ENCODE data around the gene KLF5. TPM values are rescaled to one million over a fixed set of nuclear protein-coding genes. Genes with fewer than 3 reads are reported as not detected.

KLF5 gene
- total and polyA plus RNA-seq, 4 experiments from 2014 or later = 0.83 to 5.4 (median 4.2) TPM

GRCh38 chr13:73065036-73065435, 6.2 kb downstream of the KLF5 start:
- Mint-ChIP-seq H3K4me1 (peaks cover 4 to 16% (median 9%) of the 10 kb centered on the region in 4 donors), H3K9me3 (no peaks in the 10 kb centered on the region), H3K27me3 (no peaks in the 10 kb centered on the region), H3K4me3 (no peak overlapping the region), H3K27ac (no peak overlapping the region), H3K36me3 (peaks cover 0 to 3% of the 10 kb centered on the region in 2 donors)
- H3K27ac ChIP-seq (ENCODE audit: low read depth, low read length) = no peak overlapping the region
- no peaks in the 10 kb centered on the region for H3K36me3 ChIP-seq (ENCODE audit: insufficient read depth, low read length)
- DNase-seq = no peak
- no peaks in the 10 kb centered on the region for H3K27me3 ChIP-seq (ENCODE audit: insufficient read depth, low read length)
- no peaks in the 10 kb centered on the region for H3K9me3 ChIP-seq (ENCODE audit: control insufficient read depth in 1 of 2, low read length in 2 of 2)
- POLR2A ChIA-PET (ENCODE audit: partially characterized antibody) = no interaction called here
- H3K4me1 ChIP-seq (ENCODE audit: insufficient read depth, low read length) = peaks cover 8% of the 10 kb centered on the region
- no peak overlapping the region for H3K4me3 ChIP-seq (ENCODE audit: low read length in 2 of 2)
- CTCF ChIA-PET (ENCODE audit: partially characterized antibody) = no interaction called here
- intact Hi-C loops (cut with micrococcal nuclease) = no loop called here

- Mint-ChIP-seq H3K27me3 (no peaks in the 10 kb centered on the region), H3K27ac (no peak overlapping the region), H3K4me1 (peaks cover 0 to 8% (median 1%) of the 10 kb centered on the region in 4 donors), H3K9me3 (no peaks in the 10 kb centered on the region), H3K36me3 (peaks cover 0 to 3% of the 10 kb centered on the region in 2 donors), H3K4me3 (no peak overlapping the region)
- Histone ChIP-seq H3K27ac (ENCODE audit: low read depth, low read length) (no peak overlapping the region), H3K4me1 (ENCODE audit: insufficient read depth, low read length) (peaks cover under 1% of the 10 kb centered on the region), H3K9me3 (ENCODE audit: control insufficient read depth in 1 of 2, low read length in 2 of 2) (no peaks in the 10 kb centered on the region), H3K4me3 (ENCODE audit: low read length in 2 of 2) (no peak overlapping the region), H3K36me3 (ENCODE audit: insufficient read depth, low read length) (no peaks in the 10 kb centered on the region), H3K27me3 (ENCODE audit: insufficient read depth, low read length) (no peaks in the 10 kb centered on the region)
- intact Hi-C loops (cut with micrococcal nuclease) = no loop called here
- DNase-seq = no peak
- POLR2A ChIA-PET (ENCODE audit: partially characterized antibody) = no interaction called here
- CTCF ChIA-PET (ENCODE audit: partially characterized antibody) = no interaction called here
These were observed 7.0 kb downstream of the KLF5 start for GRCh38 chr13:73065665-73066340.

- Mint-ChIP-seq H3K36me3 (no peaks in the 10 kb centered on the region), H3K4me3 (no peak overlapping the region), H3K4me1 (peaks cover 0 to 4% (median 3%) of the 10 kb centered on the region in 4 donors), H3K27ac (no peak overlapping the region), H3K9me3 (no peaks in the 10 kb centered on the region), H3K27me3 (no peaks in the 10 kb centered on the region)
- Histone ChIP-seq H3K27ac (ENCODE audit: low read depth, low read length) (no peak overlapping the region), H3K9me3 (ENCODE audit: control insufficient read depth in 1 of 2, low read length in 2 of 2) (no peaks in the 10 kb centered on the region), H3K36me3 (ENCODE audit: insufficient read depth, low read length) (no peaks in the 10 kb centered on the region), H3K27me3 (ENCODE audit: insufficient read depth, low read length) (no peaks in the 10 kb centered on the region), H3K4me3 (ENCODE audit: low read length in 2 of 2) (no peak overlapping the region), H3K4me1 (ENCODE audit: insufficient read depth, low read length) (no peaks in the 10 kb centered on the region)
- ChIA-PET CTCF (ENCODE audit: partially characterized antibody) (interaction anchor here (0.8 kb wide), 1 partner anchor 11 kb away, joined by 3 read pairs; no protein-coding TSS in a partner anchor), POLR2A (ENCODE audit: partially characterized antibody) (no interaction called here)
- intact Hi-C loops (cut with micrococcal nuclease) = no loop called here
- no peak for DNase-seq
These were observed 10.5 kb downstream of the KLF5 start for GRCh38 chr13:73069206-73069805.

- POLR2A ChIA-PET (ENCODE audit: partially characterized antibody) = no interaction called here
- Mint-ChIP-seq H3K4me3 (no peak overlapping the region), H3K27ac (no peak overlapping the region), H3K36me3 (peaks cover 0 to 4% of the 10 kb centered on the region in 2 donors), H3K27me3 (no peaks in the 10 kb centered on the region), H3K4me1 (peaks cover 0 to 4% (median 3%) of the 10 kb centered on the region in 4 donors), H3K9me3 (no peaks in the 10 kb centered on the region)
- intact Hi-C loops (cut with micrococcal nuclease) = no loop called here
- no peak for DNase-seq
- Histone ChIP-seq H3K9me3 (ENCODE audit: control insufficient read depth in 1 of 2, low read length in 2 of 2) (no peaks in the 10 kb centered on the region), H3K4me3 (ENCODE audit: low read length in 2 of 2) (no peak overlapping the region), H3K36me3 (ENCODE audit: insufficient read depth, low read length) (no peaks in the 10 kb centered on the region), H3K27ac (ENCODE audit: low read depth, low read length) (no peak overlapping the region), H3K27me3 (ENCODE audit: insufficient read depth, low read length) (no peaks in the 10 kb centered on the region), H3K4me1 (ENCODE audit: insufficient read depth, low read length) (no peaks in the 10 kb centered on the region)
- CTCF ChIA-PET (ENCODE audit: partially characterized antibody) = no interaction called here
These were observed 11.8 kb downstream of the KLF5 start for GRCh38 chr13:73070451-73071098.

GRCh38 chr13:73072239-73072900, 13.6 kb downstream of the KLF5 start:
- no peak overlapping the region for H3K27ac ChIP-seq (ENCODE audit: low read depth, low read length)
- Mint-ChIP-seq H3K4me3 (no peak overlapping the region), H3K9me3 (no peaks in the 10 kb centered on the region), H3K4me1 (peaks cover 0 to 4% (median 3%) of the 10 kb centered on the region in 4 donors), H3K27me3 (no peaks in the 10 kb centered on the region), H3K36me3 (peaks cover 2 to 8% of the 10 kb centered on the region in 2 donors), H3K27ac (no peak overlapping the region)
- H3K36me3 ChIP-seq (ENCODE audit: insufficient read depth, low read length) = no peaks in the 10 kb centered on the region
- no peak for DNase-seq
- H3K9me3 ChIP-seq (ENCODE audit: control insufficient read depth in 1 of 2, low read length in 2 of 2) = no peaks in the 10 kb centered on the region
- intact Hi-C loops (cut with micrococcal nuclease) = no loop called here
- ChIA-PET POLR2A (ENCODE audit: partially characterized antibody) (no interaction called here), CTCF (ENCODE audit: partially characterized antibody) (interaction anchor here (1.3 kb wide), 1 partner anchor 9 kb away, joined by 4 read pairs; no protein-coding TSS in a partner anchor)
- no peaks in the 10 kb centered on the region for H3K27me3 ChIP-seq (ENCODE audit: insufficient read depth, low read length)
- no peak overlapping the region for H3K4me3 ChIP-seq (ENCODE audit: low read length in 2 of 2)
- no peaks in the 10 kb centered on the region for H3K4me1 ChIP-seq (ENCODE audit: insufficient read depth, low read length)

GRCh38 chr13:73073050-73073449, 14.2 kb downstream of the KLF5 start:
- no peaks in the 10 kb centered on the region for H3K27me3 ChIP-seq (ENCODE audit: insufficient read depth, low read length)
- Mint-ChIP-seq H3K9me3 (no peaks in the 10 kb centered on the region), H3K36me3 (peaks cover 2 to 8% of the 10 kb centered on the region in 2 donors)

GRCh38 chr13:73074014-73074413, 15.2 kb downstream of the KLF5 start:
- H3K4me3 ChIP-seq (ENCODE audit: low read length in 2 of 2) = no peak overlapping the region
- POLR2A ChIA-PET (ENCODE audit: partially characterized antibody) = no interaction called here
- Mint-ChIP-seq H3K4me3 (no peak overlapping the region), H3K4me1 (peaks cover 0 to 4% (median 3%) of the 10 kb centered on the region in 4 donors), H3K9me3 (no peaks in the 10 kb centered on the region), H3K27me3 (no peaks in the 10 kb centered on the region), H3K36me3 (peaks cover 2 to 10% of the 10 kb centered on the region in 2 donors), H3K27ac (peak overlapping the region in 2 of 7 donors; percentile 43 to 76)
- CTCF ChIA-PET (ENCODE audit: partially characterized antibody) = no interaction called here
- DNase-seq = no peak
- no peaks in the 10 kb centered on the region for H3K4me1 ChIP-seq (ENCODE audit: insufficient read depth, low read length)
- no peaks in the 10 kb centered on the region for H3K27me3 ChIP-seq (ENCODE audit: insufficient read depth, low read length)
- H3K9me3 ChIP-seq (ENCODE audit: control insufficient read depth in 1 of 2, low read length in 2 of 2) = no peaks in the 10 kb centered on the region
- no peak overlapping the region for H3K27ac ChIP-seq (ENCODE audit: low read depth, low read length)
- intact Hi-C loops (cut with micrococcal nuclease) = no loop called here
- no peaks in the 10 kb centered on the region for H3K36me3 ChIP-seq (ENCODE audit: insufficient read depth, low read length)

More at GRCh38 chr13:73073050-73073449, 14.2 kb downstream of the KLF5 start:
- no peaks in the 10 kb centered on the region for H3K4me1 ChIP-seq (ENCODE audit: insufficient read depth, low read length)
- ChIA-PET POLR2A (ENCODE audit: partially characterized antibody) (no interaction called here), CTCF (ENCODE audit: partially characterized antibody) (interaction anchor here (1.3 kb wide), 1 partner anchor 10 kb away, joined by 4 read pairs; no protein-coding TSS in a partner anchor)
- DNase-seq = no peak
- no peaks in the 10 kb centered on the region for H3K36me3 ChIP-seq (ENCODE audit: insufficient read depth, low read length)
- H3K4me3 ChIP-seq (ENCODE audit: low read length in 2 of 2) = no peak overlapping the region
- no peak overlapping the region for H3K27ac Mint-ChIP-seq
- no peaks in the 10 kb centered on the region for H3K27me3 Mint-ChIP-seq
- H3K9me3 ChIP-seq (ENCODE audit: control insufficient read depth in 1 of 2, low read length in 2 of 2) = no peaks in the 10 kb centered on the region
- H3K4me3 Mint-ChIP-seq = no peak overlapping the region
- H3K4me1 Mint-ChIP-seq = peaks cover 0 to 4% (median 3%) of the 10 kb centered on the region in 4 donors
- H3K27ac ChIP-seq (ENCODE audit: low read depth, low read length) = no peak overlapping the region
- intact Hi-C loops (cut with micrococcal nuclease) = no loop called here

Measured in CD4-positive, alpha-beta memory T cell (primary cell).